GM19324 (cell line): Measurements from ENCODE around the gene FAM180A.

Experiments
- ATAC-seq: cut with Tn5 transposase; IDR thresholded peaks from one replicate; pipeline ENCODE4 v1.9.1; 2021; ENCODE audit warnings: mild to moderate bottlenecking, moderate library complexity; ENCODE audit not compliant: unreplicated experiment, low FRiP score

Gene FAM180A

DNA sequence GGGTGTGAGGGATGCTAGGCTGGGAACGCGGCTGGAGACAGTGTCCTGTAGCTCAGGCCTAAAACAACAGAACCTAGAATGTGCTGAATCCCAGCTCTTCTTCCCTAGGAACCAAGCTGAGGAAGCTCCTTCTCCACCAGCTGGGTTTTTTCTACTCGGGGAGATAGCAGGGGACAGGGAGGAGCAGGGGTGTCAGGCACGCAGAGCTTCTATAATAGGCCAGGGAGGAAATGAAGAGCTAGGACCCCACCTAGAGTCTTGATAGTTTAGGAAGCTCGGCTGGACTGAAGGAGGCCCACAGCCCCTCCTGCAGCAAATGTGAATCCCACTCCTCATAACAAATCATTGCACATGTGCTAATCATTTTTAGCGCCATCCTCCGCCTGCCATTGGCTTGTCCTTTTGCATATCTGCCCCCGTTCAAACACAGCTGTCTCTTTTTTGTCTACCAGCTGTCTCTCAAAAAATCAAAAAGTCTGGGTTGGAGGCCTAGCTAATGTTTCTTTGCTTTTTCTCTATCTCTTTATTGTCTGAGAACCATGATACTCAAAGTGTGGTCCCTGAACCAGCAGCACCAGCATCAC, 24.1 kb upstream of the FAM180A start:
- no peak for ATAC-seq

DNA sequence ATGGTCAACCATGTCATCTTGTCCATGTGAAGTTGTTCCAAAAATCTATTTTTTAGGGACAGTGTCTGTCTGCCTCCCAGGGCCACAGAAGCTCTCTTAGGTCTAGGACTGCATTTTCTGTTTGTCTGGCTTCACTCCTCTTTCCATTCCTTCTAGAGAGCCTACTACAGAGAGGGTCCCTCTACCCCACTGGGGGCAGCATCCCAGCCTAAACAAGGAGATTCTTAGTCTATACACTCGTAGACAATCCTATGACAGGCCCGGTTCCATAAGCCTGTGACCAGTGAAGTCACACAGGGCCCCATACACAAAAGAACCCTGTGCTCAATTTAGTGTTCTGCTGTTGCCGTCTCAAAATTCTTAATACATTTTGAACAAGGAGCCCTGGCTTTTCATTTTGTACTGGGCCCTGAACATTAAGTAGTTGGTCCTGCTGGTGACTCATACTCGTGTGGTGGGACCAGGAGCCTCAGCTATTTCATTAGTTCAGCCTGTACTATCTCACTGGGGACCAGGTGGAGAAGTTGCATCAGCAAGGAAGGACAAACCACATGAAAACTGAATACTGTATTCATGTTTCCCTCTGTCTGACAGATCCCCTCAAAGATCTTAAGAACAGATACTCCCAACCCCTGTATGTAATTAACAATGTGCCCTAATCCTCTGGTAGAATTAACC, 23.5 kb upstream of the FAM180A start:
- no peak for ATAC-seq

GRCh38 chr7:135771051-135771450, 22.4 kb upstream of the FAM180A start:
- no peak for ATAC-seq

- no peak for ATAC-seq
These were observed 21.6 kb upstream of the FAM180A start for GRCh38 chr7:135770139-135770710.

DNA sequence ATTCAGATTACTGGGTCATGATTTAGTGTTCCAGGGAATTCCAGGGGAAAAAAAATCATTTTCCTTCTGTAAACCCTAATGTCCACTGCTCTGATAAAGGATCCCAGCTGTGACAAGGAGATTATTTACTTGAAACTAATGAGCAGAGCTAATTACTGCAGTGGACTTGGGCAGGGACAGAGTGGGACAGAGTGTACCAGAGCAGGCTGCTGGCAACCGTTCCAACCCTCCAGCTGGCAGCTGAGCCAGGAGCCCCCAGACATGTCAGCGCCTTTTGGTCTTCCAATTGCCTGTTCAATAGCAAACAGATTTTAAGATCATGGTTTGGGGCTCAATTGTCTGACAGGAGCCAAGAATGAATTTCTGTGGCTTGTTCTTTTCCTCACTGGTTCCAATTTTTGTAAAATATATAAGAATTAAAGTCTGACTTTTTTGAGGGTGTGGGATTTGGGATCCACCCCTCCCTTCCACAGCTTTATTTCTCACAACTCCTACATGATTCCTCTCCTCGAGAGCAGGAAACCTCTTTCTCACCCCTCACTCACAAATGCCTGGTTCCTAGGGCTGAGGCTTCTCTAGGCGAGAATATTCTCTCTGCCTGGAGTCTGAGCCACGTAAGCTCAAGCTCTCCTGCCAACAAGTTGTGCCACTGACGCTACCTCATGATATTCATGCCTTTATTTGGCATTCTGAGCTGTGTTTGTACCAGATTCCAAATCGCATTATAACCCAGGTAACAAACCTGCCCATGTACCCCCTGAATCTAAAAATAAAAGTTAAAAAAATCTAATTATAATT, 20.6 kb upstream of the FAM180A start:
- no peak for ATAC-seq

GRCh38 chr7:135768467-135768866, 19.9 kb upstream of the FAM180A start:
- ATAC-seq: no peak

- ATAC-seq: no peak
These were observed 19.5 kb upstream of the FAM180A start for GRCh38 chr7:135768064-135768463.

DNA sequence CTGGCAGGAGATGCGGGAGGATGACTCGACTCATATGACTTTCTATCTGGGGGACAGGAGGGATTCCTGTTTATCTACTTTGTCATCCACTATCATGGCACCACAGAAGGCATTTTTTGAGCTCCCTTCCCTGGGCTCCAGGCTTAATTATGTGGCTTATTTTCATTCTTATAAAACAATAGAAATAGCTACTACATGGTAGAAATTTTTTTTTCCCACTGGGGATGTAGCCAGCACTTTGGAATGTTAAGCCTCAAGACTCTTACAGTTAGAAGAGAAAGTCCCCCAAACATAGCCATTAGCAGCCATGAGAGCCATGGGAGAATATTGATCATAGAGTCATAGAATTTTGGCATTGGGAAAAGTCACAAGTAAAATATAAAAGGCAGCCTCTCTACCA, 14.6 kb upstream of the FAM180A start:
- no peak for ATAC-seq

DNA sequence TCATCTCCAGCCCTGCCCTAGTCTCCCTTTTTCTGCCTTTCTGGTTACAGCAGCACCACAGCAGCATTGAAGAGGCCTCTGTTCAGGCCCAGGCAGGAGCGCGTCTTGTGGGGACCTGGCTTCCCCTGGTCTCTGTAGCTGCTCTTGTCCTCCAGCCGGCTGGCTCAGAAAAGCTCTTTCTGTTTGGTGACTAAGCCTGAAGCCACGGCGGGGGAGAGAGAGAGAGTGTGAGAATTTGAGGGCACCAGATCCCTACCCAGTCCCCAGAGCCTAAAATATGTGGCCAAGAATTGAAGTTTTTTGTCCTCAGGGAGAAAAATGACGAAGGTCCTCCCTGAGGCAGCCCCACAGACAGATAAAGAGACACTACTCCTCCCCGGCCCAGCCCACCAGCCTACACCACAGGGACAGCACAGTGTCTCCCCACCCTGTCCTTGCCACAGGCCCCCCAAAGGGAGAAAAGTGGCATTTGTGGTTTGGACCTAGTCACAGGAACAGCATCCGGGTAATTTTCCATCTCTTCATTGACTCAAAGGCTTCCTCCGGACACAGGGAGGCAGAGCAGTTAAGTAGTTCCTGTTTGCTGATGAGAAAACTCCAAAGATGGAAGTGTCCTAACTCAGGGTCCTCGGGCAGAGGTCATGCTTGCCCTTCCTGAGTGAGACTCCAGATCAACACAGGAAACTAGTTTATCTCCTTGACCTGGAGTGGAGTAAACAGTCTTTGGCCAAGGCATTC, 13.3 kb upstream of the FAM180A start:
- no peak for ATAC-seq

- ATAC-seq: no peak
These were observed 10.9 kb upstream of the FAM180A start for GRCh38 chr7:135759532-135759931.

GRCh38 chr7:135758531-135758932, 9.9 kb upstream of the FAM180A start:
- no peak for ATAC-seq

- no peak for ATAC-seq
These were observed 9.3 kb upstream of the FAM180A start for GRCh38 chr7:135757719-135758411.

GRCh38 chr7:135756191-135756590, 7.6 kb upstream of the FAM180A start:
- ATAC-seq: no peak

DNA sequence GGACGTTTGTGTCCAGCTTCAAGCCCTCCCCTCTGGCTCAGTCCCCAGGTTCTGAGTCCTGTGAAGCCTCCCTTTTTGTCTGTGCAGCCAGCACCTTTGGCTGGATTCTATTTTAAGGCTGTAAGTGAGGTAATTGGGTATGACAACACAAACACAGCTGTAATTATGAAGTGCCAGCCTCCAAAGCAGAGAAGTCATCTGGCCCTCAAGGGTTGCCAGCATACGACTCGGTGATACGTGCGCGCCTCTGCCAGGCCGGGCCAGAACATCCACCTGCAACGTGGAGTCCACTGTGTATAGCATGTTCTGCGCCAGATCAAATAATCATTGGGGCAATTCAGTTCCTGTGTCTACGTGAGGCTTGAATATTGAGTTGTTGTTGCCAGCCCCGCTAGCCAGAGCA, 6.7 kb upstream of the FAM180A start:
- ATAC-seq: no peak

- no peak for ATAC-seq
These were observed 5.2 kb upstream of the FAM180A start for GRCh38 chr7:135753616-135754413.

- no peak for ATAC-seq
These were observed 1.2 kb downstream of the FAM180A start for GRCh38 chr7:135747366-135747765.

DNA sequence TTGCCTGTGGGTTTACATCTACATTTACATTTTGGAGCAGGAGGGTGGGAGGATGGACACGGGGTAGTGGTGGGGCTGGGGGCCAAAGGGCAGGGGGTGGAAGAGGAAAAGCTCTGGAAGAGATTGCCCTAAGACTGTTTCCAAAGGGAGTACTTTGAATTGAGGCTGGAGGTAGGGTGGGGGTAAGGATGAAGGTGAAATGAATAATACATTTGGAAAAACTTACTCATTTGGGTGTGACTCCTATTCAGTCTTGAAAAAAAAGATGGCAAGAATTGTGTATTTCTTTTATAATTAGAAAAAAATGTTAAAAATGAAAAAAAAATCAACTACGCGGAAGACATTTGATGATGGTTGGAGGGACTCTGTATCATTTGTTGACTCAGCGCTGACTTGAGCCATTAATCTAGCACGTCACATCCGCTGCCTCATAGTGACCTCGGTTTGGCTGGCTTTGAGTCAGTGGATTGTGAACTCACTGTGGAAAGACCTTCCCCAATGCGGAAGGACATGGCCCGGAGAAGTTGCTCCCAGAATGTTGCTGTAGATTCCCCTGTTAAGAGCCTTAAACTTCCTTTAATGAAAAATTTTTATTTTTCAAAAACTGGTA, 2.8 kb downstream of the FAM180A start:
- ATAC-seq: no peak

DNA sequence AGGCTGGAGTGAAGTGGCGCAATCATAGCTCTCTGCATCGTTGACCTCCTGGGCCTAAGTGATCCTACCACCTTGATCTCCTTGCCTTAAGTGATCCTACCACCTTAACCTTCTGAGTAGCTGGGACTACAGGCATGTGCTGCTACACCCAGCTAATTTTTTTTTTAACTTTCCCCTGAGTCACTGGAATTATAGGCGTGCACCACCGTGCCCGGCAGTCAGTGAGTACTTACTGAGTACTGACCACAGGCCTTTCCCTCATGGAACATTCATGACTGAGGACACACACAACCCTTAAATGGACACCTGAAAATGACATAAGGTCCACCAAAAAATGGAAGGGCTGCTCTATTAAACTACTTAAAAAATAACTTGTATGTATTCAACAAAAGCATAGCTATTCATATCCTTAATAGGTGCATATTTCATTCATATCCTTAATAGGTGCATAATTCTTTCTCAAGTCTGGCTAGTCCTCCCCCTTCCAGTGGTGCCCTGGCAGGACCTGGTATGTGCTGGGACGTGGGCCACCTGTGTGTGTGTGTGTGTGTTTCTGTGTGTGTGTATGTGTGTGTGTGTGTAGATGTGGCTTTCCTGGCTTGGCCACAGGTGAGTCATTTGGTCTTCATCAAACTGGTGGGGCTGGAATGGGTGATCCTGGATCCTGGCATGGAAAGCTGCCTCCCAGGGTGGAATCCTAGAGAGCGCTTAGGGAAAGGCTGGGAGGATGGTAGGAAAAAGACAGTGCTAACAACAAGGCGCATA, 3.5 kb downstream of the FAM180A start:
- no peak for ATAC-seq
